Motor neuron (in vitro differentiated cells): Measurements from ENCODE around the gene ADAMTS16. TPM values are rescaled to one million over a fixed set of nuclear protein-coding genes. Genes with fewer than 3 reads are reported as not detected.

Experiments used
- ATAC-seq, 8 experiments: fragments of 200-7000 bp; cut with Tn5 transposase; replicated peaks in 6 of 8; 2 replicates each; pipeline ENCODE4 v1.8.0; 2021; ENCODE audit warnings: mild to moderate bottlenecking in 8 of 8, moderate library complexity in 8 of 8
- H3K27ac ChIP-seq, 2 donors: fragments of 250-450 bp; sonication (Bioruptor Pico); 2 replicates each; pipeline ENCODE4 v1.9.0; 2021; ENCODE audit warnings: antibody characterized with exemption in 2 of 2, mild to moderate bottlenecking in 2 of 2, moderate library complexity in 1 of 2
- H3K4me1 ChIP-seq, 2 donors: fragments of 250-450 bp; sonication (Bioruptor Pico); replicated peaks in 1 of 2; 2 replicates each; pipeline ENCODE4 v1.6.1; 2021; ENCODE audit warnings: antibody characterized with exemption in 2 of 2, mild to moderate bottlenecking in 2 of 2, moderate library complexity in 1 of 2
- H3K4me3 ChIP-seq, 5 donors: fragments of 250-450 bp; sonication (Bioruptor Pico); 2 replicates each; pipeline ENCODE4 v1.9.0; 2021; ENCODE audit warnings: antibody characterized with exemption in 5 of 5, mild to moderate bottlenecking in 5 of 5, moderate library complexity in 4 of 5
- WGBS, 10 experiments: fragments of 450-650 bp; shearing (Covaris generic); methylation state at CpG; one replicate each; pipeline ENCODE4 v1.0.0; 2022; 5-methylcytosine and 5-hydroxymethylcytosine counted together
- in situ Hi-C, 9 experiments: fragments of 400-800 bp; cut with MboI; loops; one replicate each; pipeline ENCODE4 v1.15.0; 2021; ENCODE audit warnings: low sequenced_read_pairs in 9 of 9, low pct_unique_long_range_greater_than_20kb in 2 of 9; ENCODE audit not compliant: unreplicated experiment in 9 of 9
- total RNA-seq, 8 experiments: library from RNA; unstranded; fragments of 300-600 nt; gene quantifications; 2 replicates each; pipeline versions ENCODE4 v1.2.3 to v1.2.4, GENCODE V29; 2022

The ADAMTS16 gene
- total RNA-seq, 8 experiments from 2014 or later: 0.25 to 34.1 (median 1.1) TPM

GRCh38 chr5:5178580-5178979, 38.5 kb downstream of the ADAMTS16 start:
- 33 to 67% (median 40%) methylated on average over 1 to 2 of the region's 2 CpGs; no CpG with 5 or more reads in 3 of the 10 experiments for WGBS, 10 experiments
- in situ Hi-C loops: no loop called here
- H3K4me1 ChIP-seq: peaks cover 15 to 21% of the 10 kb centered on the region in 2 donors
- H3K4me3 ChIP-seq: no peak overlapping the region
- no peak overlapping the region for H3K27ac ChIP-seq
- ATAC-seq: no peak

- Histone ChIP-seq H3K4me3 (no peak overlapping the region), H3K27ac (no peak overlapping the region), H3K4me1 (peaks cover 15 to 21% of the 10 kb centered on the region in 2 donors)
- WGBS, 10 experiments: 20 to 96% (median 80%) methylated on average over 1 to 5 of the region's 5 CpGs
- in situ Hi-C loops: no loop called here
- ATAC-seq: no peak
Measured at GRCh38 chr5:5179079-5179478, 38.9 kb downstream of the ADAMTS16 start.

- Histone ChIP-seq H3K27ac (no peak overlapping the region), H3K4me1 (peaks cover 15 to 21% of the 10 kb centered on the region in 2 donors), H3K4me3 (no peak overlapping the region)
- no peak for ATAC-seq
- WGBS, 10 experiments: 43 to 94% (median 85%) methylated on average over 1 to 3 of the region's 4 CpGs; no CpG with 5 or more reads in 3 of the 10 experiments
- in situ Hi-C loops: no loop called here
Measured at GRCh38 chr5:5179597-5179996, 39.5 kb downstream of the ADAMTS16 start.

GRCh38 chr5:5181650-5182324, 41.7 kb downstream of the ADAMTS16 start:
- Histone ChIP-seq H3K4me3 (no peak overlapping the region), H3K4me1 (peaks cover 15 to 21% of the 10 kb centered on the region in 2 donors), H3K27ac (no peak overlapping the region)
- in situ Hi-C loops: no loop called here
- WGBS, 10 experiments: 37 to 71% (median 51%) methylated on average over 3 to 11 of the region's 14 CpGs
- peak in 2 of 8 experiments; percentile 21 to 31 for ATAC-seq

- H3K27ac ChIP-seq: no peak overlapping the region
- peaks cover 15 to 20% of the 10 kb centered on the region in 2 donors for H3K4me1 ChIP-seq
- ATAC-seq: peak in 4 of 8 experiments; percentile 24 to 80 (median 32)
- 19 to 80% (median 48%) methylated on average over 1 to 5 of the region's 5 CpGs; no CpG with 5 or more reads in 1 of the 10 experiments for WGBS, 10 experiments
- no peak overlapping the region for H3K4me3 ChIP-seq
- in situ Hi-C loops: no loop called here
Measured at GRCh38 chr5:5182508-5183188, 42.5 kb downstream of the ADAMTS16 start.

- peak in 1 of 8 experiments; percentile 9 for ATAC-seq
- Histone ChIP-seq H3K27ac (no peak overlapping the region), H3K4me3 (no peak overlapping the region), H3K4me1 (peaks cover 14 to 15% of the 10 kb centered on the region in 2 donors)
- WGBS, 10 experiments: 17 to 60% (median 44%) methylated on average over 1 to 11 of the region's 16 CpGs; no CpG with 5 or more reads in 4 of the 10 experiments
- in situ Hi-C loops: no loop called here
Measured at GRCh38 chr5:5183189-5183699, 43.1 kb downstream of the ADAMTS16 start.

GRCh38 chr5:5183933-5184332, 43.8 kb downstream of the ADAMTS16 start:
- H3K27ac ChIP-seq: no peak overlapping the region
- H3K4me1 ChIP-seq: peaks cover 7 to 15% of the 10 kb centered on the region in 2 donors
- ATAC-seq: no peak
- WGBS, 10 experiments: 29 to 100% (median 78%) methylated on average over 1 to 8 of the region's 10 CpGs; no CpG with 5 or more reads in 3 of the 10 experiments
- in situ Hi-C loops: no loop called here
- no peak overlapping the region for H3K4me3 ChIP-seq

- Histone ChIP-seq H3K4me3 (no peak overlapping the region), H3K4me1 (no peaks in the 10 kb centered on the region), H3K27ac (no peak overlapping the region)
- 31 to 87% (median 61%) methylated on average over 2 to 10 of the region's 11 CpGs for WGBS, 10 experiments
- ATAC-seq: no peak
- in situ Hi-C loops: no loop called here
Measured at GRCh38 chr5:5188376-5189050, 48.4 kb downstream of the ADAMTS16 start.

GRCh38 chr5:5189051-5189430, 48.9 kb downstream of the ADAMTS16 start:
- in situ Hi-C loops: no loop called here
- Histone ChIP-seq H3K27ac (no peak overlapping the region), H3K4me1 (no peaks in the 10 kb centered on the region), H3K4me3 (no peak overlapping the region)
- 0 to 100% (median 93%) methylated on average over 1 to 7 of the region's 7 CpGs for WGBS, 10 experiments
- ATAC-seq: no peak

- no peak overlapping the region for H3K4me3 ChIP-seq
- ATAC-seq: no peak
- H3K4me1 ChIP-seq: no peaks in the 10 kb centered on the region
- H3K27ac ChIP-seq: no peak overlapping the region
- in situ Hi-C loops: no loop called here
- 0 to 100% (median 83%) methylated on average over 1 to 3 of the region's 3 CpGs; no CpG with 5 or more reads in 3 of the 10 experiments for WGBS, 10 experiments
Measured at GRCh38 chr5:5191906-5192305, 51.8 kb downstream of the ADAMTS16 start.

GRCh38 chr5:5192681-5193080, 52.6 kb downstream of the ADAMTS16 start:
- H3K4me1 ChIP-seq: no peaks in the 10 kb centered on the region

GRCh38 chr5:5195128-5195918, 55.2 kb downstream of the ADAMTS16 start:
- no peaks in the 10 kb centered on the region for H3K4me1 ChIP-seq
- no peak overlapping the region for H3K27ac ChIP-seq
- peak in 3 of 8 experiments; percentile 60 to 69 (median 66) for ATAC-seq
- in situ Hi-C loops: no loop called here
- 15 to 100% (median 91%) methylated on average over 1 to 4 of the region's 4 CpGs; no CpG with 5 or more reads in 2 of the 10 experiments for WGBS, 10 experiments
- H3K4me3 ChIP-seq: no peak overlapping the region

More at GRCh38 chr5:5192681-5193080, 52.6 kb downstream of the ADAMTS16 start:
- in situ Hi-C loops: no loop called here
- no peak for ATAC-seq
- H3K4me3 ChIP-seq: no peak overlapping the region
- WGBS, 10 experiments: 50 to 100% (median 88%) methylated on average over 1 to 2 of the region's 2 CpGs; no CpG with 5 or more reads in 2 of the 10 experiments
- no peak overlapping the region for H3K27ac ChIP-seq
